Measurements from ENCODE around the gene CCL17. TPM values are rescaled to one million over a fixed set of nuclear protein-coding genes. Genes with fewer than 3 reads are reported as not detected.
"Not testable (repeated sequence)": the region's sequence is repeated elsewhere in the genome, so short reads cannot be mapped to it uniquely, and the experiment has no call there.

CCL17 gene
- total RNA-seq, 6 experiments from 2014 or later = not detected

DNA sequence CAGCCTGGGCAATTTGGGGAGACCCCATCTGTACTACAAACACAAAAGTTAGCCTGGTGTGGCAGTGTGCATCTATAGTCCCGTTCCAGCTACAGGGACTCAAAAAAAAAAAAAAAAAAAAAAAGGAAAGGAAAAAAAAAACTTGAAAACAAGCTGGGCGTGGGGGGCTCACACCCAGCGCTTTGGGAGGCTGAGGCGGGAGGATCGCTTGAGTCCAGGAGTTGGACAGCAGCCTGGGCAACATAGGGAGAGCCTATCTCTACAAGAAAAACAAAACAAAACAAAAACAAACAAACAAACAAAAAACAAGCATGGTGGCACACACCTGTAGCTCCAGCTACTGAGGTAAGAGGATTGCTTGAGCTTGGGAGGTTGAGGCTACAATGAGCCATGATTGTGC, 12.9 kb upstream of the CCL17 start:
- Mint-ChIP-seq H3K36me3 (ENCODE audit: low read depth) (no peaks in the 10 kb centered on the region), H3K27me3 (ENCODE audit: insufficient read depth) (peaks cover 39% of the 10 kb centered on the region), H3K4me1 (ENCODE audit: low read depth) (no peaks in the 10 kb centered on the region), H3K27ac (no peak overlapping the region), H3K9me3 (peaks cover 7% of the 10 kb centered on the region; the same call in 1 of the 2 replicates), H3K4me3 (no peak overlapping the region)
- no peak for DNase-seq
- TF ChIP-seq, protein P1, sequence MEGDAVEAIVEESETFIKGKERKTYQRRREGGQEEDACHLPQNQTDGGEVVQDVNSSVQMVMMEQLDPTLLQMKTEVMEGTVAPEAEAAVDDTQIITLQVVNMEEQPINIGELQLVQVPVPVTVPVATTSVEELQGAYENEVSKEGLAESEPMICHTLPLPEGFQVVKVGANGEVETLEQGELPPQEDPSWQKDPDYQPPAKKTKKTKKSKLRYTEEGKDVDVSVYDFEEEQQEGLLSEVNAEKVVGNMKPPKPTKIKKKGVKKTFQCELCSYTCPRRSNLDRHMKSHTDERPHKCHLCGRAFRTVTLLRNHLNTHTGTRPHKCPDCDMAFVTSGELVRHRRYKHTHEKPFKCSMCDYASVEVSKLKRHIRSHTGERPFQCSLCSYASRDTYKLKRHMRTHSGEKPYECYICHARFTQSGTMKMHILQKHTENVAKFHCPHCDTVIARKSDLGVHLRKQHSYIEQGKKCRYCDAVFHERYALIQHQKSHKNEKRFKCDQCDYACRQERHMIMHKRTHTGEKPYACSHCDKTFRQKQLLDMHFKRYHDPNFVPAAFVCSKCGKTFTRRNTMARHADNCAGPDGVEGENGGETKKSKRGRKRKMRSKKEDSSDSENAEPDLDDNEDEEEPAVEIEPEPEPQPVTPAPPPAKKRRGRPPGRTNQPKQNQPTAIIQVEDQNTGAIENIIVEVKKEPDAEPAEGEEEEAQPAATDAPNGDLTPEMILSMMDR (IDR thresholded peaks at IDR 0.05) = no peak

DNA sequence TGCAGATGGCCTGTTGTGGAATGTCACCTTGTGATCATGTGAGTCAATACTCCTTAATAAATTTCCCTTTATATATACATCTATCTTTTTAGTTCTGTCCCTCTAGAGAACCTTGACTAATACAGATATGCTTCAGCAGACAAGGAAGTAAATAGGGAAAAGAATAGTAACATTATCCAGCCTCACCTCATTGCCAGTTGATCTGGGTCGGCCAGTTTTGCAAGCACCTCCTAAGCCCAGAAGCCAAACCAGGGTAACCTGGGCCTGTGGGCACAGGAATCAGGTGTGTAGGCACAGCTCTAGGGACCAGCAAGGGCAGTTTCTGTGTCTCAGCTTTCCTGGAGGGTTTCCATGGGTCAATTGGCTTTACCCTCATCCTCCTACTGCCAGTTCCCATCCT, 11.9 kb upstream of the CCL17 start:
- Mint-ChIP-seq H3K36me3 (ENCODE audit: low read depth) (no peaks in the 10 kb centered on the region), H3K4me1 (ENCODE audit: low read depth) (no peaks in the 10 kb centered on the region), H3K4me3 (no peak overlapping the region), H3K27me3 (ENCODE audit: insufficient read depth) (peaks cover 36% of the 10 kb centered on the region), H3K9me3 (peaks cover 7% of the 10 kb centered on the region; the same call in 1 of the 2 replicates), H3K27ac (no peak overlapping the region)
- TF ChIP-seq, protein P1 (IDR thresholded peaks at IDR 0.05) = no peak
- no peak for DNase-seq

DNA sequence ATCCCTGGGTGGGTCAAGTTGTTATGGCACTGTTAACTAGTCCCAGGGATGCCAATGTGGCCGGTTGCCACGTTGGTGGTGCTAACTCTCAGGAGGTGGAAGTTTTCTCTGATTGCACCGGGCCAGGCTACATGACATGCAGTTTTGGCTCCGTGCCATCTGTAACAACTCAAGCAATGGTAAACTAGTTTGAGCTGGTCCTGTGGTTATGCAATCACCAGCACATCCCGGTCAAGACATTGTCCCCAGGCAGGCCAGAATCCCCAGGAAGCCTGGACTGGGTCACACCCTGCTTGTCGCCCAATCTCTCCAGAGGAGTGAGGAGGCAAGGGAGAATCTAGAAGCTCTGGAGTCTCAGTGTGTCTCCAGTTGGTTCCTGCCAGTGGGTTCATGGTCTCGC, 10.1 kb upstream of the CCL17 start:
- DNase-seq = no peak
- H3K27ac Mint-ChIP-seq = no peak overlapping the region
- H3K4me3 Mint-ChIP-seq = no peak overlapping the region

DNA sequence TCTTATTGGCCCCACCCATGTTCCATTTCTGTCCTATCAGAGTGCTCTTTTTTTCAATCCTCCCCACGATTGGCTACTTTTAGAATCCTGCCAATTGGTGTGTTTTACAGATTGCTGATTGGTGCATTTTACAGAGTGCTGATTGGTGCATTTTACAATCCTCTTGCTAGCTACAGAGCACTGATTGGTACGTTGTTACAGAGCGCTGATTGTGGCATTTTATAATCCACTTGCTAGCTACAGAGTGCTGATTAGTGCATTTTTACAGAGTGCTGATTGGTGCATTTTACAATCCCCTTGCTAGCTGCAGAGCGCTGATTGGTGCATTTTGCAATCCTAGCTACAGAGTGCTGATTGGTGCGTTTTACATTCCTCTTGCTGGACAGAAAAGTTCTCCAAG, 9.5 kb upstream of the CCL17 start:
- Mint-ChIP-seq H3K36me3 (ENCODE audit: low read depth) (no peaks in the 10 kb centered on the region), H3K4me3 (no peak overlapping the region)
- TF ChIP-seq, protein P1 (IDR thresholded peaks at IDR 0.05) = no peak

More for the DNA sequence above, 10.1 kb upstream of the CCL17 start:
- H3K9me3 Mint-ChIP-seq = peaks cover 7% of the 10 kb centered on the region; the same call in 1 of the 2 replicates
- H3K4me1 Mint-ChIP-seq (ENCODE audit: low read depth) = no peaks in the 10 kb centered on the region
- TF ChIP-seq, protein P1 (IDR thresholded peaks at IDR 0.05) = no peak
- peaks cover 41% of the 10 kb centered on the region for H3K27me3 Mint-ChIP-seq (ENCODE audit: insufficient read depth)
- H3K36me3 Mint-ChIP-seq (ENCODE audit: low read depth) = no peaks in the 10 kb centered on the region

DNA sequence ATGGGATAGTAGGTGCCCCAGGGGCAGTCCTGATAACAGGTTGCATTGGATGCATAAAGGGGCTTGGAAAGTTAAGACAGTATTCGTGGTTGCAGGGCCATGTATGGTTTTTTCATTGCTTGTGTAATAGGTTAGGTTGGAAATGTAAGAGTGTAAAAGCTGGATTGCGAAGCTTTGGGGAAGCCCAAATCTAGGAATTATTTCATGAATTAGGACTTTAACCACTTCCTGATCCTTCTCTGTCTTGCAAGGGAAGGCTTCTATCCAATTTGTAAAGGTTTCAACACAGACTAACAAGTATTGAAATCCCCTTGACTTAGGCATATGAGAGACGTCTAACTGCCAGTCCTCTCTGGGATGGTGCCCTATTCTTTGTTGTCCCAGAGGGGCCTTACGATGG, 7.8 kb upstream of the CCL17 start:
- DNase-seq = no peak
- H3K9me3 Mint-ChIP-seq = peaks cover 7% of the 10 kb centered on the region; the same call in 1 of the 2 replicates
- H3K27ac Mint-ChIP-seq = no peak overlapping the region
- no peaks in the 10 kb centered on the region for H3K4me1 Mint-ChIP-seq (ENCODE audit: low read depth)
- TF ChIP-seq, protein P1 (IDR thresholded peaks at IDR 0.05) = no peak
- no peaks in the 10 kb centered on the region for H3K36me3 Mint-ChIP-seq (ENCODE audit: low read depth)
- H3K4me3 Mint-ChIP-seq = no peak overlapping the region
- peaks cover 46% of the 10 kb centered on the region for H3K27me3 Mint-ChIP-seq (ENCODE audit: insufficient read depth)

More for the DNA sequence above, 9.5 kb upstream of the CCL17 start:
- DNase-seq = no peak
- Mint-ChIP-seq H3K4me1 (ENCODE audit: low read depth) (no peaks in the 10 kb centered on the region), H3K27me3 (ENCODE audit: insufficient read depth) (peaks cover 46% of the 10 kb centered on the region), H3K9me3 (peaks cover 7% of the 10 kb centered on the region; the same call in 1 of the 2 replicates), H3K27ac (no peak overlapping the region)

DNA sequence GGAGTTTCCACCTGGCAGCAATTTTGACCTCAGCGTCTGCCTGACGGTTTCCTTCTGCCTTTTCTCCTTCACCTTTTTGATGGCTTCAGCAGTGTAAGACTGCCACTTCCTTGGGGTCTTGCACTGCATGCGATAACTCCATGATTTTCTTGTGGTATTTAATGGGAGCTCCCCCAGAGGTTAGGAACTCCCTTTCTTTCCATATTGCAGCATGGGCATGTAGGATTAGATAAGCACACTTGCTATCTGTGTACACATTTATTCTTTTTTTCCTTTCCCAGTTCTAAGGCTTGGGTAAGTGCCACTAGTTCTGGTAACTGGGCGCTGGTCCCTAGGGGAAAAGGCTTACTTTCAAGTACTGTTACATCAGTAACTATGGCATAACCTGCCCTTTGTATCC, 7.1 kb upstream of the CCL17 start:
- not testable (repeated sequence) for H3K9me3 Mint-ChIP-seq; H3K36me3 Mint-ChIP-seq (ENCODE audit: low read depth)
- peaks cover 39% of the 10 kb centered on the region for H3K27me3 Mint-ChIP-seq (ENCODE audit: insufficient read depth)

More for the DNA sequence above, 7.1 kb upstream of the CCL17 start:
- H3K27ac Mint-ChIP-seq; H3K4me1 Mint-ChIP-seq (ENCODE audit: low read depth); DNase-seq; H3K4me3 Mint-ChIP-seq: not testable (repeated sequence)
